Measurements from ENCODE around the gene PDPK1.
A peak's percentile ranks its signal among the peaks of the same experiment; 100 is the strongest.

The PDPK1 gene

GRCh38 chr16:2529961-2530628 lies 7.7 kb upstream of the PDPK1 start:
- H2AFZ ChIP-seq (ENCODE audit: low read length): no peak overlapping the region
- H3K9me3 ChIP-seq (ENCODE audit: insufficient read depth, low read depth, low read length): no peaks in the 10 kb centered on the region
- peaks cover 10% of the 10 kb centered on the region for H3K4me1 ChIP-seq (ENCODE audit: insufficient read depth, low read length, poor library complexity, severe bottlenecking)
- H3K9me2 ChIP-seq (replicated peaks; ENCODE audit: low read depth, low read length): no peaks in the 10 kb centered on the region
- no peak overlapping the region for H3K4me2 ChIP-seq (ENCODE audit: low read depth, low read length, poor library complexity, severe bottlenecking)
- H3F3A ChIP-seq (ENCODE audit: low read depth): no peaks in the 10 kb centered on the region
- H4K20me1 ChIP-seq (ENCODE audit: insufficient read depth, low read length, poor library complexity, severe bottlenecking): no peaks in the 10 kb centered on the region
- H3K27me3 ChIP-seq (ENCODE audit: insufficient read depth, low read length, poor library complexity, severe bottlenecking): no peaks in the 10 kb centered on the region
- no peaks in the 10 kb centered on the region for H3K36me3 ChIP-seq (ENCODE audit: insufficient read depth, low read length)
- no peak overlapping the region for H3K9ac ChIP-seq (ENCODE audit: low read depth, low read length, poor library complexity, severe bottlenecking)
- H3K79me2 ChIP-seq (ENCODE audit: insufficient read depth, low read length): no peaks in the 10 kb centered on the region
- no peak overlapping the region for H3K4me3 ChIP-seq (ENCODE audit: low read length, poor library complexity, severe bottlenecking)
- TF ChIP-seq EZH2phosphoT487 (IDR thresholded peaks at IDR 0.05; ENCODE audit: borderline replicate concordance): no peak
- TF ChIP-seq, protein P1, sequence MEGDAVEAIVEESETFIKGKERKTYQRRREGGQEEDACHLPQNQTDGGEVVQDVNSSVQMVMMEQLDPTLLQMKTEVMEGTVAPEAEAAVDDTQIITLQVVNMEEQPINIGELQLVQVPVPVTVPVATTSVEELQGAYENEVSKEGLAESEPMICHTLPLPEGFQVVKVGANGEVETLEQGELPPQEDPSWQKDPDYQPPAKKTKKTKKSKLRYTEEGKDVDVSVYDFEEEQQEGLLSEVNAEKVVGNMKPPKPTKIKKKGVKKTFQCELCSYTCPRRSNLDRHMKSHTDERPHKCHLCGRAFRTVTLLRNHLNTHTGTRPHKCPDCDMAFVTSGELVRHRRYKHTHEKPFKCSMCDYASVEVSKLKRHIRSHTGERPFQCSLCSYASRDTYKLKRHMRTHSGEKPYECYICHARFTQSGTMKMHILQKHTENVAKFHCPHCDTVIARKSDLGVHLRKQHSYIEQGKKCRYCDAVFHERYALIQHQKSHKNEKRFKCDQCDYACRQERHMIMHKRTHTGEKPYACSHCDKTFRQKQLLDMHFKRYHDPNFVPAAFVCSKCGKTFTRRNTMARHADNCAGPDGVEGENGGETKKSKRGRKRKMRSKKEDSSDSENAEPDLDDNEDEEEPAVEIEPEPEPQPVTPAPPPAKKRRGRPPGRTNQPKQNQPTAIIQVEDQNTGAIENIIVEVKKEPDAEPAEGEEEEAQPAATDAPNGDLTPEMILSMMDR (conservative IDR thresholded peaks at IDR 0.05; ENCODE audit: low read length): no peak

- Histone ChIP-seq H3K9me2 (replicated peaks; ENCODE audit: low read depth, low read length) (no peaks in the 10 kb centered on the region), H3K9ac (ENCODE audit: low read depth, low read length, poor library complexity, severe bottlenecking) (no peak overlapping the region), H3K36me3 (ENCODE audit: insufficient read depth, low read length) (no peaks in the 10 kb centered on the region), H3K4me1 (ENCODE audit: insufficient read depth, low read length, poor library complexity, severe bottlenecking) (peaks cover 10% of the 10 kb centered on the region), H3K27me3 (ENCODE audit: insufficient read depth, low read length, poor library complexity, severe bottlenecking) (no peaks in the 10 kb centered on the region), H4K20me1 (ENCODE audit: insufficient read depth, low read length, poor library complexity, severe bottlenecking) (no peaks in the 10 kb centered on the region), H3K4me3 (ENCODE audit: low read length, poor library complexity, severe bottlenecking) (no peak overlapping the region), H3F3A (ENCODE audit: low read depth) (no peaks in the 10 kb centered on the region), H2AFZ (ENCODE audit: low read length) (no peak overlapping the region), H3K4me2 (ENCODE audit: low read depth, low read length, poor library complexity, severe bottlenecking) (peak overlapping the region; percentile 93), H3K9me3 (ENCODE audit: insufficient read depth, low read depth, low read length) (no peaks in the 10 kb centered on the region), H3K79me2 (ENCODE audit: insufficient read depth, low read length) (no peaks in the 10 kb centered on the region)
- TF ChIP-seq, protein P1 (conservative IDR thresholded peaks at IDR 0.05; ENCODE audit: low read length): no peak
- TF ChIP-seq EZH2phosphoT487 (IDR thresholded peaks at IDR 0.05; ENCODE audit: borderline replicate concordance): no peak
Measured at GRCh38 chr16:2530629-2531318, 7.0 kb upstream of the PDPK1 start.

GRCh38 chr16:2531371-2531695 lies 6.5 kb upstream of the PDPK1 start, which contains the start of gene CEMP1:
Gene CEMP1, minus strand, starts transcription at chr16:2531408. Its CDS starts 335 bp downstream, at chr16:2531073.
- no peaks in the 10 kb centered on the region for H4K20me1 ChIP-seq (ENCODE audit: insufficient read depth, low read length, poor library complexity, severe bottlenecking)
- no peak for TF ChIP-seq EZH2phosphoT487 (IDR thresholded peaks at IDR 0.05; ENCODE audit: borderline replicate concordance)
- TF ChIP-seq, protein P1 (conservative IDR thresholded peaks at IDR 0.05; ENCODE audit: low read length): no peak
- H3F3A ChIP-seq (ENCODE audit: low read depth): no peaks in the 10 kb centered on the region

More at GRCh38 chr16:2531371-2531695, 6.5 kb upstream of the PDPK1 start, which contains the start of gene CEMP1:
- H3K9ac ChIP-seq (ENCODE audit: low read depth, low read length, poor library complexity, severe bottlenecking): peak within 1 kb of the TSS; percentile 74
- H3K4me3 ChIP-seq (ENCODE audit: low read length, poor library complexity, severe bottlenecking): peak within 1 kb of the TSS; percentile 78
- H3K9me2 ChIP-seq (replicated peaks; ENCODE audit: low read depth, low read length): no peaks in the 10 kb centered on the region
- peak within 1 kb of the TSS; percentile 93 for H3K4me2 ChIP-seq (ENCODE audit: low read depth, low read length, poor library complexity, severe bottlenecking)
- H3K79me2 ChIP-seq (ENCODE audit: insufficient read depth, low read length): no peaks in the 10 kb centered on the region
- H3K36me3 ChIP-seq (ENCODE audit: insufficient read depth, low read length): no peaks in the 10 kb centered on the region
- peak within 1 kb of the TSS; percentile 83 for H2AFZ ChIP-seq (ENCODE audit: low read length)
- H3K4me1 ChIP-seq (ENCODE audit: insufficient read depth, low read length, poor library complexity, severe bottlenecking): peaks cover 10% of the 10 kb centered on the region
- H3K27me3 ChIP-seq (ENCODE audit: insufficient read depth, low read length, poor library complexity, severe bottlenecking): no peaks in the 10 kb centered on the region
- no peaks in the 10 kb centered on the region for H3K9me3 ChIP-seq (ENCODE audit: insufficient read depth, low read depth, low read length)

All from Loucy (cell line).